HL-60 (cell line): ENCODE measurements around the gene ZC3H12D.

Source experiments
- POLR2AphosphoS5 ChIP-seq: IDR thresholded peaks from 2 replicates; pipeline ENCODE4 v1.6.1; 2012; ENCODE audit warnings: low read depth
- TF ChIP-seq, protein P1 (sequence below): IDR thresholded peaks from one replicate; pipeline ENCODE4 v1.5.1; 2011; ENCODE audit warnings: low read length, control low read depth, inconsistent platforms; ENCODE audit not compliant: insufficient read depth

DNA sequence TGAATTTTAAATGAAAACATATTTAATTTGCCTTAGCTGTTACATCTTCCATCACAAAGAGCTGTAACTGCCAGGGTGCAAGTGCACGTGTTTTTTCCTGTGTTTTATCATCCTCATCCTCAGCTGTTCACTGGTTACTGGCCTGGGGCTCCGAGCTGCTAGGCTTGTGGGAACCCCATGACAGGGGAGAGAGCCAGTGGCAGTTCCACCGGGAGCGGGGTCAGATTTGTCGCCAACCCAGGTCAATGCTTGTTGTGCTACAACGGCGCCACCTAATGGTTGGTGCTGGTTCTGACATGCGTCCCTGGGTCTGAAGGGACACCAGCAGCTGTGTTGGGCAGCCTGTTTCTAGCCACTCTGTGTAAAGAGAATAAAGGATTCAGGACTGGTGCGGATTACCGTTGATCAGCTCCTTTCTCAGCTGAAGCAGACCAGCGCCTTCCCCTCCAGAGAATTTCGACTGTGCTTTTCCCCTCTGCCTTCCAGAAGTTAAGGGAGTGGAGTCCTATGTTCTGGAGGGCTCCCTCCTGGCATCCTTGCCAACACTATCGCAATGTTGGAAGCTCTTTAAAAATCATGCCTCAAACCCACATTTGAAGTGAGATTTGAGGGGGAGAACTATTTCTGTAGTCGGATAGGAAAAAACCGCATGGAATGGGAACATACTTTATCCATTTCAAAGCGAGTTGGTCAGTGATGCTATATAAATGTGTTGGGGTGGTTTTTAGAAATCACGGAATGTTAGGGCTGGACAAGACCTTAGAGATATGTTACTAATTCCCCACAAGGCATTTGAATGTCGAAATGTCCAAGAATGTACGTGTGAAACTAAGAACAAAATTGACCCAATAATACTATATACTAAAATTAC lies 52.7 kb downstream of the ZC3H12D start:
- TF ChIP-seq, protein P1, sequence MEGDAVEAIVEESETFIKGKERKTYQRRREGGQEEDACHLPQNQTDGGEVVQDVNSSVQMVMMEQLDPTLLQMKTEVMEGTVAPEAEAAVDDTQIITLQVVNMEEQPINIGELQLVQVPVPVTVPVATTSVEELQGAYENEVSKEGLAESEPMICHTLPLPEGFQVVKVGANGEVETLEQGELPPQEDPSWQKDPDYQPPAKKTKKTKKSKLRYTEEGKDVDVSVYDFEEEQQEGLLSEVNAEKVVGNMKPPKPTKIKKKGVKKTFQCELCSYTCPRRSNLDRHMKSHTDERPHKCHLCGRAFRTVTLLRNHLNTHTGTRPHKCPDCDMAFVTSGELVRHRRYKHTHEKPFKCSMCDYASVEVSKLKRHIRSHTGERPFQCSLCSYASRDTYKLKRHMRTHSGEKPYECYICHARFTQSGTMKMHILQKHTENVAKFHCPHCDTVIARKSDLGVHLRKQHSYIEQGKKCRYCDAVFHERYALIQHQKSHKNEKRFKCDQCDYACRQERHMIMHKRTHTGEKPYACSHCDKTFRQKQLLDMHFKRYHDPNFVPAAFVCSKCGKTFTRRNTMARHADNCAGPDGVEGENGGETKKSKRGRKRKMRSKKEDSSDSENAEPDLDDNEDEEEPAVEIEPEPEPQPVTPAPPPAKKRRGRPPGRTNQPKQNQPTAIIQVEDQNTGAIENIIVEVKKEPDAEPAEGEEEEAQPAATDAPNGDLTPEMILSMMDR: peak; percentile 85
- TF ChIP-seq POLR2AphosphoS5: no peak
